ENCODE measurements around the gene ZNF467.

The ZNF467 gene

DNA sequence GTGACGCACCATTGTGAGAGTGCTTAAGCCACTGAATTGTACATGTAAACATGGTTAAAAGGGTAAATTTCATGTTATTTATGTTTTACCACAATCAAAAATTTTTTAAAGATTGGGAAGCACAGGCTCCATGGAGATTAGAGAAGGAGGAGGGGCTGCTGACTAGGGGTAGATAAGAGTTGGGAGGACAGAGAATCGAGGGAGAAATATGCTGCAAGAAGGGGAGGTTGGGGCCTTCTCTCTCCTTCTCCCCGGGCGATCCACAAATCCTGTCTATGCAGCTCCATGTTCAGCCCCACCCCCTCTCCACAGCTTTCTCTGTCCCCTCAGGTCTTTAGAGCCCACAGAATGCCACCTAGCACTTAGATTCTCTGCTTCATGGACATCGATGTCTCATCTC is 12.1 kb downstream of the ZNF467 start:
- no peak for TF ChIP-seq CTCF (IDR thresholded peaks at IDR 0.05; ENCODE audit: insufficient read depth, low read length, missing control alignments)
- no peak overlapping the region for H3K4me3 ChIP-seq (ENCODE audit: low read depth, low read length)
- DNase-seq (ENCODE audit: low read depth, low spot score): no peak
- ChIA-PET POLR2A (no interaction called here), CTCF (interaction anchor here (4.0 kb wide), 1 partner anchor 19 kb away, joined by 13 read pairs; no protein-coding TSS in a partner anchor)

- no peak for TF ChIP-seq CTCF (IDR thresholded peaks at IDR 0.05; ENCODE audit: insufficient read depth, low read length, missing control alignments)
- no peak for DNase-seq (ENCODE audit: low read depth, low spot score)
- ChIA-PET POLR2A (no interaction called here), CTCF (interaction anchor here (4.0 kb wide), 1 partner anchor 18 kb away, joined by 13 read pairs; no protein-coding TSS in a partner anchor)
- no peak overlapping the region for H3K4me3 ChIP-seq (ENCODE audit: low read depth, low read length)
Observed at GRCh38 chr7:149760538-149760937, 12.8 kb downstream of the ZNF467 start.

GRCh38 chr7:149759093-149759860 is 14.1 kb downstream of the ZNF467 start:
- no peak overlapping the region for H3K4me3 ChIP-seq (ENCODE audit: low read depth, low read length)
- POLR2A ChIA-PET: no interaction called here
- CTCF ChIA-PET: interaction anchor here (4.0 kb wide), 1 partner anchor 17 kb away, joined by 13 read pairs; no protein-coding TSS in a partner anchor
- DNase-seq (ENCODE audit: low read depth, low spot score): no peak
- TF ChIP-seq CTCF (IDR thresholded peaks at IDR 0.05; ENCODE audit: insufficient read depth, low read length, missing control alignments): no peak

DNA sequence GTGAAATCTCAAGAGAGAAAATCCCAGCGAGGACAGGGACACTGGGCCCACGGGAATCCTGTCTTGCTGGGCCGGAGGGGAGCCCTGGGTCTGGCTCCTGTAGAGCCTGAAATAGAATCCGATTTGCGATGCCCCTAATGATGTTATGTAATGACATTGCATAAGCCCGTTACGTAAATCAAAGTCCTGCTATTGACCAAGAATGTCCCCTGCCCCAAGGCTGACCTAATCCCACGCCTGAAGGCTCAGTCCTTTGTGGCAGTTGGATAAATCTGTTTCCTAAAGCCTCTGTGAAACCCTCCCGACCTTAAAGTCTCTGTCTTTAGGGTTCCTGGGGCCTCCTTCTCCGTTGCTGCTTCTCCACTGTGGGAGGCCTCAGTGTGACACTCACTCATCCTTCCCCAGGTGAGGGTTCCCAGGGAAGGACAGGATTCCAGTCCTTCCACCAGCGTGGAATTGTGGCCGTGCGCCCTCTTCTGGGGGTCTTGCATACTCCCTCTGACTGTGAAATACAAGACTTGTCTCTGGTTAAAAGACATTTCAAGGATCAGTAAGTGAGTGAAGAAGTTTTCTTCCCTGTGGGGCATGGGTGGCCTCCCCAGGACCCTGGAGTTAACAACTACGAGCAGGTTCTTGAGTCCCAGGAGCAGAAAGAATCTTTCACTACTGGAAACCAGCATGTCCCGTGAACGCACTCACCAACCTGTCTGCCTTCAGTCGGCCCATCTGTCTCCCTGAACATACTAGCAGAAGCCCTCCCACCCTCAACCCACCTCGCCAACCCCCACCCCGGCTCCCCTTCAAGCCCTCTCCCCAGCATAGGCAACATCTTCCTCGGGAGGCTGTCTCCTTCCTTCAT is 19.8 kb downstream of the ZNF467 start:
- no peak for DNase-seq (ENCODE audit: low read depth, low spot score)
- ChIA-PET POLR2A (no interaction called here), CTCF (interaction anchor here (0.9 to 3.6 kb wide), 3 partner anchors 9 to 15 kb away, joined by 4 to 31 read pairs (median 4); no protein-coding TSS in a partner anchor)
- TF ChIP-seq CTCF (IDR thresholded peaks at IDR 0.05; ENCODE audit: insufficient read depth, low read length, missing control alignments): peak; percentile 53
- no peak overlapping the region for H3K4me3 ChIP-seq (ENCODE audit: low read depth, low read length)

DNA sequence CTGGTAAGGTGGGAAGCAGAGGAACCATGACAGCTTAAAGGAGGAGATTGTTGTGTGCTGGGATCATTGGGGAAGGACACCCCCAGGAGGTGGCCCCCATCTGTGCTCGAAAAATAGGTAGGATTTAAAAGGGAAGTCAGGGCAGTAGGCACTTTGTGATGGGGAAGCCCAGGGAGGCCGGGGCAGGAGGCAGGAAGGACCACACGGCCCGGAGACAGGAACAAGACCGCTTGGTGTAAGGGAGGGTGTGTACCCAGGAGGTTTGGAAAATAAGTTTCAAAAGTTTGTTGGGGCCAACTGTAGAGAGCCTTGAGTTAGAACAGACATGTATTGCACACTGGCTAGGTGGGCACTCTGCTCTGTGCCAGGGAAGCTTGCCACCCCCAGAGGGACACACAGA is 20.7 kb downstream of the ZNF467 start:
- H3K4me3 ChIP-seq (ENCODE audit: low read depth, low read length): no peak overlapping the region
- TF ChIP-seq CTCF (IDR thresholded peaks at IDR 0.05; ENCODE audit: insufficient read depth, low read length, missing control alignments): no peak
- CTCF ChIA-PET: interaction anchor here (0.9 to 3.6 kb wide), 4 partner anchors 9 to 123 kb away, joined by 4 to 31 read pairs (median 4); no protein-coding TSS in a partner anchor
- no peak for DNase-seq (ENCODE audit: low read depth, low spot score)
- POLR2A ChIA-PET: no interaction called here
